T-helper 1 cell (primary cell): ENCODE data around the gene HS3ST2.

ENCODE experiments used
- DNase-seq, 5 donors: peaks; one replicate each; pipeline ENCODE4 v3.0.0-alpha.2; 2012 to 2020
- total RNA-seq, 4 donors: gene quantifications; one replicate each; lab custom pipeline; 2026; lab: John Stamatoyannopoulos, UW

The HS3ST2 gene
- 0 reads per million in 4 donors for total RNA-seq

DNA sequence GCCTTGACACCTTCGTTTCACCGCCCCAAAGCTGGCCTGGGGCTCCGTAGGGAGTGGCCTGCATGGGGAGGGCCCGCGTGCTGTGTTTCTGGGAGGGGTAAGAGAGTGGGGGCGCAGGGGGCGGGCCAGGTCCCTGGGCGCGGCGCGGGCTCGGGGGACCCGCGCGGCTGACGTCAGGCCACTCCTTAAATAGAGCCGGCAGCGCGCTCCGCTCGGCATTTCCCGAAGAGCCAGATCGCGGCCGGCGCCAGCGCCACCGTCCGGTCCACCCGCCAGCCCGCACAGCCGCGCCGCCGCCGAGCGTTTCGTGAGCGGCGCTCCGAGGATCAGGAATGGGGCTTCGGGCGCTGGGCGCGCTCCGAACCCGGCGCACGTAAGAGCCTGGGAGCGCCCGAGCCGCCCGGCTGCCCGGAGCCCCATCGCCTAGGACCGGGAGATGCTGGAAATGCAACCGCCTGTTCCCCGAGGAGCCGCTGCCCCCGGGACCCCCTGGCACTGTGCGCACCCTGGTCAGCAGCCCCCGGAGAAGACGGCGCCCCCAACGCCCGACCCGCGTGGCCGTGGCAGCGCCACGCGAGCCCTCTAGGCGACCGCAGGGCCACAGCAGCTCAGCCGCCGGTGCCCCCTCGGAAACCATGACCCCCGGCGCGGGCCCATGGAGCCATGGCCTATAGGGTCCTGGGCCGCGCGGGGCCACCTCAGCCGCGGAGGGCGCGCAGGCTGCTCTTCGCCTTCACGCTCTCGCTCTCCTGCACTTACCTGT, at the start of gene HS3ST2:
TSS of gene HS3ST2 (plus strand) at position 215 of the 763 bp plus-strand sequence. CDS start at position 664, 449 bp downstream.
- no peak for DNase-seq

DNA sequence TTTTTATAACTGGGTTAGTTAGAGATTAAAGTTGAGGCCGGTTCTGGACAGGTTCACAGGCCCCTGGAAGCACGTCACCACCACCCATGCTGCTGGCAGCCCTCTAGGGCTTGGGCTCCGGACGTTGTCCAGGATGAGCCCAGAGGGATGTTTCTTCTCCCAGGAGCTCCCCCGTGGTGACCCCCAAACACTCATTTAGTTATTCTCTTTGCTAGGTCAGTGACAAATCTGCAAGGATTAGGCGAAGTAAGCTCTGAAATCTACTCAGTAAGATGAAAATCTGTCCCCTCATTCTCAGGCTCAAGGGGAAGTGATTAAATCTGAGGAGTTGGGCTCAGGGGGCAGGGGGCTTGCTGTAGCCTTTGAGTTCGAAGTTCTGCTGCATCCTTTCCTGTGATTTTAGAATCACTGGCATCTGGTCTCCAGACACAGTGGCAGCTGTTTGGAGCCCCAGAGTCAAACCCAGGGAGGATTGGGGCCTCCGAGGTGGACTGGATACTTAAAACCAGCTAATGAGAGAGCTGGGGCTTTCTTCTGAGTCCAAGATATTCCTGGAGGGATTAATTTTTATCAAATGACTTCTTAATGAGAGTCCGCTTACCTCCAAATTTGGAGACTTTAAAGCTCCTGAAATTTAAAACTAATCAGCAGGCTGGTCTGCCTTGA, 49.2 kb upstream of the HS3ST2 start:
- DNase-seq = no peak

GRCh38 chr16:22765479-22765878, 48.5 kb upstream of the HS3ST2 start:
- no peak for DNase-seq

- no peak for DNase-seq
These were observed 43.1 kb upstream of the HS3ST2 start for GRCh38 chr16:22770866-22771265.

DNA sequence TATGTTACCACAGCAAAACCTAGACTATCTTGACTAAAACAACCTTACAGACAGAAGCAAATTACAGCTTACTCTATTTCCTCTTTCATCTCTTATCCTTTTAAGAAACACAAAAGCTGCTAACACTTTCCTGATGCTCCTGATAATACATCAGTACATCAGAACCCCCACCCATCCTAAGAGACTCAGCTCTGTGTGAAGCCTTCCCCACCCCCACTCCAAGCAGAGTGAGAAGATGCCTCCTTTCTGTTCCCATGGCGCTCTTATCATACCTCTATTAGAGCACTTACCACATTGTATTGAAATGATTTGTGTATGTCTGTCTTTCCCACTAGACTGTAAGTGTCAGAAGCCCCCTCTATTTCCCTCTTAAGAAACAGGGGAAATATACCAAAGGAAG, 42.4 kb upstream of the HS3ST2 start:
- DNase-seq = no peak

- DNase-seq = no peak
These were observed 38.6 kb upstream of the HS3ST2 start for GRCh38 chr16:22775220-22775922.

GRCh38 chr16:22781480-22781879, 32.5 kb upstream of the HS3ST2 start:
- no peak for DNase-seq

- no peak for DNase-seq
These were observed 31.6 kb upstream of the HS3ST2 start for GRCh38 chr16:22782314-22782713.

DNA sequence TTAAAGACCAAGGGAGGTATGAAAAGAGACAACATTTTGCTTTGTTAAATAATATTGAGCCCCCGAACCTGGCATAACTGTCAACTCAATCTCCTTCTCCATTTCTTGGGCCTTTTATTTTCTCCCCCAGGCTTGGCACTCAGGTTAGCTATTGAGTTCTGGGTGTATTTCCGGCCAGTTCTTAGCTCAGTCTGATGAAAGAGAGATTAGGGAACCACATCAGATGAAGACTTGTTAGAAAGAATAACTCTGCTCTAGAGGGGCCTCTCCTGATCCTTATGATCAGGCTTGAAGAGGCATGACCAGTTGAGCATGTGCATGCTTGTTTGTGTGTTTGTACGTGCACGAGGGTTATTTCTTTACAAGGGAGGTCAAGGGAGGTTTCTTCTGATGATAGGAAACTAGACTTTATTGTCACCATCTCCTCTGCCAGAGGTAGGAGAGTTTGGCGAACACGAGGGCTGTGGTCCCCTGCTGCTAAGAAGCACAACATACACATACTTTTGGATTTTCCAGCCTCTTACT, 29.2 kb upstream of the HS3ST2 start:
- DNase-seq = no peak

- DNase-seq = no peak
These were observed 28.4 kb upstream of the HS3ST2 start for GRCh38 chr16:22785552-22785951.

- DNase-seq = no peak
These were observed 27.7 kb upstream of the HS3ST2 start for GRCh38 chr16:22786284-22786683.

GRCh38 chr16:22786691-22787090, 27.3 kb upstream of the HS3ST2 start:
- DNase-seq = no peak

DNA sequence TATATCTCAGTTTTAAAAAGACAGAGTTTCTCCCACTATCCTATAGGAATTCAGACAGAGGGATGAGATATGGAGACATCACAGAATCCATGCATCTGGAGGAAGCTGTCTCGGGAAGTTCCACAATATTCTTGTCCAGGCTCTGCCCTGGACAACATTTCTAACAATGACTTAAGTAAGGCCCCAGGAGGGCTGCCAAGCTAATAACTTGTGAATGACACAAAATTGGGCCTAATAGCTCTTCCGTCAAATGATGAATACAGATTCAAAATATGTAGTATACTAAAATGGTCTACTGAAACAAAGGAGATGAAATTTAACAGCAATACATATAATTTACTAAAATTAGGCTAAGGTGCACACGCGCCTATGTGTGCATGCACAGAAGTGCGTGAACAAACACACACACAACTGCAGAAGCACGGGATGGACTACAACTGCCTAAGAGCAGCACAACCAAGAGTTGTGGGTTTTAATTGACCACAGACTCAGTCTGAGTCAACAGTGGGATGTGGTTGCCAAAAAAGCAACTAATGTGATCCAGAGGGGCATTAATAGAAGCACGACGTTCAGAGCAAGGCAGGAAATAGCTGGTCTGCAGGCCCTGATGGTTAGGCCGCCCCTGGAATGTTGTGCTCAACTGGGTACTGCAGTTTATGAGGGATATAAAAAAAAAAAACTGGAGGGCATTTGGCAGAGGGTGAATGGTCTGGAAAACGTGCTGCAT, 26.3 kb upstream of the HS3ST2 start:
- peak in 1 of 5 donors; percentile 20 for DNase-seq

DNA sequence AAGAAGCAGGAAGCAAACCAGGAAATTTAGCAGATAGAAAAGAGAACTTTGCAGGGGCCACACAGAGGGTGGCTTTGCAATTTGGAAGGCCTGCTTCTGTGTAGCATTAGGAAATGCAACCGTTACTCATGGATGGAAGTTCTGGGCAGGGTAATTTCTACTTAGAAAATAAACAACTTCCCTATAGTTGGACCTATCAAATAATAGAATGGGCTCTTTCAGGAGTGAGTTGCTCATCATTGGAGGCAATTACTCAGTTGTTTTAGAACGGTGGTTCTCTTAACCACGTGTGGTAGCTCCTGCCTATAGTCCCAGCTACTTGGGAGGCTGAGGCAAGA, 25.8 kb upstream of the HS3ST2 start:
- no peak for DNase-seq

DNA sequence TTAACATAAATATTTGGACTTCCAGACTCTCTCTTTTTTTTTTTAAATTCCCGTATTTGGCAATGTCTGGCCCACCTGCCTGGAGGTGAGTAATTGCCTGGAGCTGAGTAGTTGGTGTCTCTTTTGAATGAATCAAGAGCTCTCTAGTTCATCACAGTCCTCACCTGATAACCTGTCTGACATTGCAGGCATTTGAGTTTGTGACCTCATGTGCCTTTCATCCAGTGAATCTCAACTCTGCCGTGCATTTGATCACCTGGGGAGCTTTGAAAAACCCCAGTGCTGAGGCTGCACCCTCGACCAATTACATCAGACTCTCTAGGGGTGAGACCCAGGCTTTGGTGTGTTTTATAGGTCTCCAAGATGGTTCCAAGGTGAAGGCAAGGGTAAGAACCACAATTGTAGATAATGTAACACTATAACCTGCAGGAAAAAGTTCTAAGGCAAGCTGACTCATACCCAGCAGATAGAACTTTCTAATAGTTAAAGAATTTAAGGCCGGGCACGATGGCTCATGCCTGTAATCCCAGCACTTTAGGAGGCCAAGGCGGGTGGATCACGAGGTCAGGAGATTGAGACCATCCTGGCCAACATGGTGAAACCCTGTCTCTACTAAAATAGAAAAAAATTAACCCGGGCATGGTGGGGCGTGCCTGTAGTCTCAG, 24.5 kb upstream of the HS3ST2 start:
- no peak for DNase-seq

DNA sequence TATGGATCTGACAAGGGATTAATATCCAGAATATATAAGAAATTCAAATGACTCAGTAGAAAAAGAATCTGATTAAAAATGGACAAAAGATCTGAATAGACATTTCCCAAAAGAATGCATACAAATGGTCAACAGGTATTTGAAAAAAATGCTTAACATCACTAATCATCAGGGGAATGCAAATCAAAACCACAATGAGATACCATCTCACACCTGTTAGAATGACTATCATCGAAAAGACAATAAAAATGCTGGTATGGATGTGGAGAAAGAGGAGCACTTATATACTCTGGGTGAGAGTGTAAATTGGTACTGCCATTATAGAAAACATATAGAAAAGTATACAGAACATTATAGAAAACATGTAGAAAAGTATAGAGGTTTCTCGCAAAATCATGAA, 16.4 kb upstream of the HS3ST2 start:
- DNase-seq = no peak

GRCh38 chr16:22799113-22799512, 14.8 kb upstream of the HS3ST2 start:
- no peak for DNase-seq

- DNase-seq = no peak
These were observed 9.1 kb upstream of the HS3ST2 start for GRCh38 chr16:22804893-22805292.

GRCh38 chr16:22805326-22805725, 8.6 kb upstream of the HS3ST2 start:
- no peak for DNase-seq

DNA sequence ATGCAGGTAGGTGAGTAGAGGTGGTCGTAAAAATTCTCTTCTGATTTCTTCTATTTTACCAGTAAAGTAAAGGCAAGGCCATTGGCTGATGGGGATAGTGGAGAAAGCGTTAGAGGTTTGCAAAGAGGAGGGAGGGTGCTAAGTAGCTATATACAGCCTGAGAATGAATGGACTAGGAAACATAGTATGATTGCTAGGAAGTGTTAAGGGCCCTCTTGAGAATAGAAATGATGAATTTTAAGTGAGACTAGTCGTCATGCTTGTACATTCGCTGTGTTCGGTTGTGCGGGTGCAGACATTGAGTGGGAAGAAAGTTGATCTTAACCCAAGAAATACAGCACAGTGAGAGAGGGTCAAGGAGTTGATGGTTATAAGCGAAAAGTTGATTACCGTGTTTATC, 7.2 kb upstream of the HS3ST2 start:
- no peak for DNase-seq

- DNase-seq = no peak
These were observed 3.7 kb upstream of the HS3ST2 start for GRCh38 chr16:22810226-22810625.

DNA sequence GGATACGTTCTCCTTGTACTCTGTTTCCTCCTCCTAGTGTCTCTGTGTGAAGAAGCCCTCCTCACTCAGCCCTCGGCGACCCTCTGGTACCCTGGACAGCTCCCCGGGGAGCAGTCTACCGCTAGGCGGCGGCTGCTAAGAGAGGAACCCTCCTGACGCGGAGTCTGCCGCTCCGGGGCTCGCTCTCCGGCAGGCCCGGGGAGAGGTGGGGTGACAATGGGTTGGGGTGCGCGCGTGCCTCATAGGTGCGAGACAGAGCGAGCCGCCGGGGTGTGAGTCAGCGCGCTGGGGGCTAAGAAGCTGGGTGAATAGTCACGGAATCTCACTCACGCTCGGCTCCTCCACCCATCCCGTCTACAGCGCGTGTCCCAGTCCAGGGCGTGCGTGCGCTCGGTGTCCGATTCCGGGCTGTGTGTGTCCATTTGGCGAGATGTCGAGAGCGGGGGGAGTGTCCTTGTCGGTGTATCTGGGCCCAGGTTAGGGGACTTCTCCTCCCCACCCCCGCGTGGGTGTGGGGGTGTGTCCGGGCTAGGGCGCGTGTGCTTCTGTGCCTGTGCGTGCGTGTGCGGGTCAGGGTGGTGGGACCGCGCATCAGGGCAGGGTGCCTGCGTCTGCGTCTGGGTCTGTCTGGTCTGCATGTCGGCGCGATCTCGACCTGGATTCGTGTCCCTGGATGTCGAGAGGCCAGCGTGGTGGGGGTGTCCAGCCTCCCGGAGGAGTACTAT, 577 bp upstream of the HS3ST2 start:
- DNase-seq = peak in 1 of 5 donors; percentile 5
